H9 (cell line): ENCODE results near the gene PLEKHA5. TPM values are rescaled to one million over a fixed set of nuclear protein-coding genes. Genes with fewer than 3 reads are reported as not detected.
A peak's percentile ranks its signal among the peaks of the same experiment; 100 is the strongest.

ENCODE experiments used
- DNase-seq: peaks from one replicate; pipeline ENCODE4 v3.0.0-alpha.2; 2017
- H2AFZ ChIP-seq: one replicate; pipeline ENCODE4 v1.6.1; 2013; ENCODE audit warnings: mild to moderate bottlenecking, low read length, control low read depth, moderate library complexity
- H2AK5ac ChIP-seq: 2 replicates; pipeline ENCODE4 v1.6.1; 2013; ENCODE audit warnings: low read length, control low read depth, mixed read lengths; ENCODE audit not compliant: insufficient read length
- H2BK120ac ChIP-seq: one replicate; pipeline ENCODE4 v1.6.1; 2013; ENCODE audit warnings: low read depth, mild to moderate bottlenecking, low read length, control low read depth, inconsistent platforms; ENCODE audit not compliant: poor library complexity, severe bottlenecking
- H2BK12ac ChIP-seq: 2 replicates; pipeline ENCODE4 v1.6.1; 2013; ENCODE audit warnings: low read length, control low read depth, mixed read lengths, low read depth; ENCODE audit not compliant: insufficient read length
- H2BK15ac ChIP-seq: 2 replicates; pipeline ENCODE4 v1.6.1; 2013; ENCODE audit warnings: low read depth, low read length, control low read depth
- H2BK20ac ChIP-seq: one replicate; pipeline ENCODE4 v1.6.1; 2013; ENCODE audit warnings: low read depth, mild to moderate bottlenecking, low read length, control low read depth, inconsistent platforms; ENCODE audit not compliant: poor library complexity, severe bottlenecking
- H2BK5ac ChIP-seq: 2 replicates; pipeline ENCODE4 v1.6.1; 2013; ENCODE audit warnings: low read length, control low read depth, mixed read lengths; ENCODE audit not compliant: insufficient read length
- H3K14ac ChIP-seq: 2 replicates; pipeline ENCODE4 v1.6.1; 2013; ENCODE audit warnings: low read length, control low read depth; ENCODE audit not compliant: insufficient read depth
- H3K18ac ChIP-seq: 2 replicates; pipeline ENCODE4 v1.6.1; 2013; ENCODE audit warnings: low read depth, mild to moderate bottlenecking, mixed read lengths, low read length, control low read depth; ENCODE audit not compliant: insufficient read length
- H3K23ac ChIP-seq: 2 replicates; pipeline ENCODE4 v1.6.1; 2013; ENCODE audit warnings: low read length, control low read depth, mixed read lengths, low read depth; ENCODE audit not compliant: insufficient read length
- H3K23me2 ChIP-seq: 2 replicates; pipeline ENCODE4 v1.6.1; 2013; ENCODE audit warnings: low read depth, mild to moderate bottlenecking, mixed read lengths, low read length, control low read depth; ENCODE audit not compliant: insufficient read length, poor library complexity, severe bottlenecking
- H3K27ac ChIP-seq: 2 replicates; pipeline ENCODE4 v1.5.1; 2013; ENCODE audit warnings: low read length, control low read depth, mixed read lengths, low read depth; ENCODE audit not compliant: insufficient read length
- H3K27me3 ChIP-seq: 2 replicates; pipeline ENCODE4 v1.6.1; 2013; ENCODE audit warnings: low read length, control low read depth, inconsistent platforms; ENCODE audit not compliant: insufficient read depth
- H3K4ac ChIP-seq: 2 replicates; pipeline ENCODE4 v1.6.1; 2013; ENCODE audit warnings: low read depth, mild to moderate bottlenecking, control low read depth, inconsistent platforms, low read length, moderate library complexity
- H3K4me1 ChIP-seq: 2 replicates; pipeline ENCODE4 v1.6.1; 2013; ENCODE audit warnings: low read length, control low read depth, inconsistent platforms; ENCODE audit not compliant: insufficient read depth
- H3K4me2 ChIP-seq: 2 replicates; pipeline ENCODE4 v1.6.1; 2013; ENCODE audit warnings: low read length, control low read depth, mixed read lengths; ENCODE audit not compliant: insufficient read length, insufficient read depth
- H3K56ac ChIP-seq: 2 replicates; pipeline ENCODE4 v1.6.1; 2013; ENCODE audit warnings: low read depth, mild to moderate bottlenecking, mixed read lengths, low read length, control low read depth; ENCODE audit not compliant: insufficient read length
- H3K79me1 ChIP-seq: 2 replicates; pipeline ENCODE4 v1.6.1; 2013; ENCODE audit warnings: low read depth, mild to moderate bottlenecking, moderate library complexity, low read length, control low read depth, inconsistent platforms; ENCODE audit not compliant: insufficient read depth, poor library complexity, severe bottlenecking
- H3K79me2 ChIP-seq: 2 replicates; pipeline ENCODE4 v1.6.1; 2013; ENCODE audit warnings: low read length, control low read depth, inconsistent platforms; ENCODE audit not compliant: insufficient read depth
- H3K9ac ChIP-seq: 2 replicates; pipeline ENCODE4 v1.6.1; 2013; ENCODE audit warnings: low read length, control low read depth, mixed read lengths; ENCODE audit not compliant: insufficient read length; ENCODE audit errors: extremely low read depth
- H3K9me3 ChIP-seq: one replicate; pipeline ENCODE4 v1.6.1; 2013; ENCODE audit warnings: low read depth, low read length, inconsistent platforms; ENCODE audit not compliant: control insufficient read depth
- H3T11ph ChIP-seq: one replicate; pipeline ENCODE4 v1.6.1; 2013; ENCODE audit warnings: mild to moderate bottlenecking, low read length, control low read depth, inconsistent platforms
- H4K20me1 ChIP-seq: one replicate; pipeline ENCODE4 v1.6.1; 2013; ENCODE audit not compliant: control insufficient read depth, insufficient read length, insufficient read depth
- H4K5ac ChIP-seq: 2 replicates; pipeline ENCODE4 v1.6.1; 2013; ENCODE audit warnings: low read depth, mild to moderate bottlenecking, mixed read lengths, low read length, control low read depth; ENCODE audit not compliant: insufficient read length
- H4K8ac ChIP-seq: replicated peaks from 2 replicates; pipeline ENCODE4 v1.6.1; 2013; ENCODE audit warnings: low read length, control low read depth, mixed read lengths, low read depth; ENCODE audit not compliant: insufficient read length
- H4K91ac ChIP-seq: 2 replicates; pipeline ENCODE4 v1.6.1; 2013; ENCODE audit warnings: low read depth, mild to moderate bottlenecking, moderate library complexity, mixed read lengths, low read length, control low read depth; ENCODE audit not compliant: insufficient read length
- H3K27ac Mint-ChIP-seq, 3 experiments: 2 replicates in 2 of 3; 3 replicates in 1 of 3; pipeline ENCODE4 v1.8.0; 2020 to 2021; ENCODE audit warnings: mixed read lengths in 3 of 3, mild to moderate bottlenecking in 1 of 3, moderate library complexity in 1 of 3
- H3K27me3 Mint-ChIP-seq: 2 replicates; pipeline ENCODE4 v1.8.0; 2021; ENCODE audit warnings: low read depth, mild to moderate bottlenecking, moderate library complexity, mixed read lengths
- H3K36me3 Mint-ChIP-seq, 3 experiments: 2 replicates in 2 of 3; 3 replicates in 1 of 3; pipeline ENCODE4 v1.8.0; 2020 to 2021; ENCODE audit warnings: low read depth in 3 of 3, mixed read lengths in 3 of 3; ENCODE audit not compliant: insufficient read depth in 1 of 3
- H3K4me1 Mint-ChIP-seq, 2 experiments: 2 replicates each; pipeline ENCODE4 v1.8.0; 2020; ENCODE audit warnings: mixed read lengths in 2 of 2
- H3K4me3 Mint-ChIP-seq, 2 experiments: 2 replicates in 1 of 2; 3 replicates in 1 of 2; pipeline ENCODE4 v1.8.0; 2020 to 2021; ENCODE audit warnings: mild to moderate bottlenecking in 2 of 2, mixed read lengths in 2 of 2, moderate library complexity in 1 of 2
- H3K9me3 Mint-ChIP-seq, 2 experiments: 2 replicates in 1 of 2; 3 replicates in 1 of 2; pipeline ENCODE4 v1.8.0; 2020; ENCODE audit warnings: mild to moderate bottlenecking in 2 of 2, mixed read lengths in 2 of 2, moderate library complexity in 1 of 2
- CTCF ChIP-seq: fragments of 200-600 bp; sonication (generic); conservative IDR thresholded peaks from 3 replicates; pipeline ENCODE4 v1.8.0; 2021; ENCODE audit warnings: antibody characterized with exemption, mild to moderate bottlenecking
- WGBS: extraction: QIAGEN DNeasy Blood & Tissue Kit; methylation state at CpG from one replicate; pipeline ENCODE4 v1.1.7; 2013; ENCODE audit warnings: missing lambda C conversion rate, low lambda C conversion rate, mixed read lengths; ENCODE audit not compliant: insufficient read length; ENCODE audit errors: extremely low coverage; 5-methylcytosine and 5-hydroxymethylcytosine counted together
- total RNA-seq: library from RNA; stranded (reverse); gene quantifications from 2 replicates; pipeline ENCODE4 v1.2.1, GENCODE V29; 2021

The PLEKHA5 gene
- total RNA-seq, 1 experiment from 2014 or later = 86.7 TPM

GRCh38 chr12:19223018-19223417, 93.5 kb downstream of the PLEKHA5 start:
- Histone ChIP-seq H3K4me2 (no peak overlapping the region), H2BK12ac (no peak overlapping the region), H3K9me3 (no peaks in the 10 kb centered on the region), H3T11ph (no peak overlapping the region), H3K14ac (no peak overlapping the region), H3K23ac (no peak overlapping the region), H4K5ac (no peak overlapping the region), H4K8ac (no peak overlapping the region), H2BK20ac (no peak overlapping the region), H3K18ac (no peak overlapping the region), H2AFZ (no peak overlapping the region), H2AK5ac (no peak overlapping the region), H3K9ac (no peak overlapping the region), H2BK120ac (no peak overlapping the region), H3K4ac (no peak overlapping the region), H4K91ac (no peak overlapping the region), H3K79me1 (no peaks in the 10 kb centered on the region), H3K79me2 (0 out of 2 replicates have a peak, but pooled peaks cover 8% of the 10 kb centered on the region), H2BK5ac (no peak overlapping the region), H3K4me1 (no peaks in the 10 kb centered on the region), H4K20me1 (no peaks in the 10 kb centered on the region), H3K27me3 (no peaks in the 10 kb centered on the region), H2BK15ac (no peak overlapping the region), H3K23me2 (no peaks in the 10 kb centered on the region), H3K56ac (no peak overlapping the region), H3K27ac (no peak overlapping the region)
- Mint-ChIP-seq H3K4me1 (peaks cover 40 to 45% of the 10 kb centered on the region in 2 experiments), H3K27me3 (no peaks in the 10 kb centered on the region), H3K27ac (peak overlapping the region in 2 of 3 experiments; percentile 21 to 46; a peak in 2 of 7 replicates), H3K9me3 (peaks cover 0 to 2% of the 10 kb centered on the region in 2 experiments; a peak in 1 of 5 replicates), H3K4me3 (no peak overlapping the region), H3K36me3 (peaks cover 0 to 6% (median 6%) of the 10 kb centered on the region in 3 experiments; a peak in 3 of 7 replicates)
- no peak; the same call in 1 of the 3 replicates for TF ChIP-seq CTCF
- WGBS = no CpG with 5 or more reads among the region's 3 CpGs
- no peak for DNase-seq
